IPS-NIHi11 (cell line): ENCODE measurements around the gene USP5.
"Not testable (repeated sequence)": the region's sequence is repeated elsewhere in the genome, so short reads cannot be mapped to it uniquely, and the experiment has no call there.

Experiments
- DNase-seq: peaks from one replicate; pipeline ENCODE4 v3.0.0; 2012; ENCODE audit warnings: mixed read lengths, low spot score

Gene USP5

GRCh38 chr12:6888794-6889193 lies 36.8 kb downstream of the USP5 start:
- not testable (repeated sequence) for DNase-seq

GRCh38 chr12:6889775-6890573 lies 38.0 kb downstream of the USP5 start:
- not testable (repeated sequence) for DNase-seq

- peak; percentile 98 for DNase-seq
Measured at GRCh38 chr12:6890789-6891645, 39.1 kb downstream of the USP5 start.

GRCh38 chr12:6891646-6892001 lies 39.7 kb downstream of the USP5 start:
- no peak for DNase-seq

- DNase-seq: not testable (repeated sequence)
Measured at GRCh38 chr12:6892683-6893082, 40.7 kb downstream of the USP5 start.

DNA sequence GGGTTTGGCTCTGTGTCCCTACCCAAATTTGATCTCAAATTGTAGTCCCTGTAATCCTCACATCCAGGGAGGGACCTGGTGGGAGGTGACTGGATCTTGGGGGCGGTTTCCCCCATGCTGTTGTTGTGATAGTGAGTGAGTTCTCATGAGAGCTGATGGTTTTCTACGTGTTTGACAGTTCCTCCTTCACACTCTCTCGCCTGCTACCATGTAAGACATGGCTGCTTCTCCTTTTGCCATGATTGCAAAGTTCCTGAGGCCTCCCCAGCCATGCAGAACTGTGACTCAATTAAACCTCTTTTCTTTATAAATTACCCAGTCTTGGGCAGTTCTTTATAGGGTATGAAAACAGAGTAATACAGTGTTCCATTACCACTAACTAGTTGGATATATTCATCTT lies 42.4 kb downstream of the USP5 start:
- DNase-seq: no peak

- no peak for DNase-seq
Measured at GRCh38 chr12:6896846-6897435, 45.0 kb downstream of the USP5 start.

GRCh38 chr12:6899427-6899826 lies 47.5 kb downstream of the USP5 start:
- no peak for DNase-seq

- DNase-seq: peak; percentile 24
Measured at GRCh38 chr12:6899837-6900519, 48.0 kb downstream of the USP5 start.

DNA sequence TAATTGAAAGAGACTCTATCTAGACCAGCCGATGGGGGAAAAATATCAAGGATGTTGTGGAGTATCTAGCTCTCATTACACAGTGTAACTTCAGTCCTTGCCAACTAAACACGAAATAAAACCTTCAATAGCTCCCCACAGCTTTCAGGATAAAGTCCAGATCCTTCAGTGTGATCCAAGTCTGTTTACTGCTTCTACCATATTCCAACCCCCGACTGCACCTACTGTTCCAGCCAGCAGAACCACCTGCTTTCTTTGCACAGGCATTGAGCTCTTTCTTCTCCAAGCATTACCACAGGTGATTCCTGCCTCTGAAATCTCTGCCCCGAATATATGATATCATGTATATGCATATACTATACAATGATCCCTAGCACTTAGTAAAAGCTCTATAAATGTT lies 50.5 kb downstream of the USP5 start:
- no peak for DNase-seq

- DNase-seq: no peak
Measured at GRCh38 chr12:6903722-6904121, 51.8 kb downstream of the USP5 start.

GRCh38 chr12:6904280-6905276 lies 52.6 kb downstream of the USP5 start, which contains the start of gene LRRC23:
Gene LRRC23, plus strand, starts transcription at chr12:6904822. Its CDS starts 812 bp downstream, at chr12:6905634.
- DNase-seq: peak; percentile 98

DNA sequence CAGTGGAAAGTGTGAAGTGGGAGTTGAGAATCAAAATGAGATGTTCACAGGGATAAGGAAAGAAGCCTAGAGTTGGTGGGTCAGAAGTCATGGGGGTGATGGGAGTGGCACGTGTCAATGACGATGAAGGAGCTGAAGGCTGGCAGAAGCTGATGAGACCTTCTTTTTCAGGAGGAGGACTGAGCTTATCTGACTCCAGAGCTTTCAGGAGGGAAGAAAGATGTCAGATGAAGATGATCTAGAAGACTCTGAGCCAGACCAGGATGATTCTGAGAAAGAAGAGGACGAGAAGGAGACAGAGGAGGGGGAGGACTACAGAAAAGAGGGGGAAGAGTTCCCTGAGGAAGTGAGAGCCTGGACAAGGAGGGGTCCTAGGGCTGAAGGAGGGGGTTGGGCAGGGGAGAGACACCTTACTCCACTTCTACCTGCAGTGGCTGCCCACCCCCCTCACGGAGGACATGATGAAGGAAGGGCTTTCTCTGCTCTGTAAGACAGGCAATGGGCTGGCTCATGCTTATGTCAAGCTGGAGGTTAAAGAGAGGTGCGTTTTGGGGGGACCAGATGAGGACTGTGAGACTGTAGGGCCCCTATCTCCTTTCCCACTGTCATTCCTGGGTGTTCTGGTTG lies 53.6 kb downstream of the USP5 start:
- DNase-seq: no peak

GRCh38 chr12:6908141-6908540 lies 56.2 kb downstream of the USP5 start:
- DNase-seq: not testable (repeated sequence)

- no peak for DNase-seq
Measured at GRCh38 chr12:6909421-6910145, 57.6 kb downstream of the USP5 start.

DNA sequence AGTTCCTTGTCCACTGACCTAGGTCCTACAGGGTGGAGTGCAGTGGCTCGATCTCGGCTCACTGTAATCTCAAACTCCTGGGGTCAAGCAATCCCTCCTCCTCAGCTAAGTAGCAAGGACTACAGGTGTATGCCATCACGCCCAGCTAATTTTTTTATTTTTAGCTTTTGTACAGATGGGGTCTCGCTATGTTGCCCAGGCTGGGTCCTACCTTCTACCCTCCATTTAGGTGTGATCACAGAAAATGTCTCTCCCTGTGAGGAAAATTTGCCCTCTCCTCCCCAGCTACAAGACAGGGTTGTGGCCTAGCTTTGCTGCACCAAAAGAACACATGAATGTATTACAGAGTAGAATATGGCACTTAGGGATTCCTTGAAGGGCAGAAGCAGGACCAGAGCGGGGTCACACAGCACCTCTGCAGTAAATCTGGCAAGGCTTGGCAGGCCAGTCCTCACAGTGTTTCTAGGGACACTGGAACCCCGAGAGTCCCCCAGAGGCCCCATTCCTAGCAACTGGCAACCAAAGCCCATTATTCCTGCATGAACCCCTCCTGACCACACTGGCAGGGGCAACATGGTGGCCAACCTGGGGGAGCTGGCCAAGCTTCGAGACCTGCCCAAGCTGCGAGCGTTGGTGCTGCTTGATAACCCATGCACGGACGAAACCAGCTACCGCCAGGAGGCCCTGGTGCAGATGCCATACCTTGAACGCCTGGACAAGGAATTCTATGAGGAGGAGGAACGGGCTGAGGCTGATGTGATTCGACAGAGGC lies 60.4 kb downstream of the USP5 start:
- DNase-seq: no peak

DNA sequence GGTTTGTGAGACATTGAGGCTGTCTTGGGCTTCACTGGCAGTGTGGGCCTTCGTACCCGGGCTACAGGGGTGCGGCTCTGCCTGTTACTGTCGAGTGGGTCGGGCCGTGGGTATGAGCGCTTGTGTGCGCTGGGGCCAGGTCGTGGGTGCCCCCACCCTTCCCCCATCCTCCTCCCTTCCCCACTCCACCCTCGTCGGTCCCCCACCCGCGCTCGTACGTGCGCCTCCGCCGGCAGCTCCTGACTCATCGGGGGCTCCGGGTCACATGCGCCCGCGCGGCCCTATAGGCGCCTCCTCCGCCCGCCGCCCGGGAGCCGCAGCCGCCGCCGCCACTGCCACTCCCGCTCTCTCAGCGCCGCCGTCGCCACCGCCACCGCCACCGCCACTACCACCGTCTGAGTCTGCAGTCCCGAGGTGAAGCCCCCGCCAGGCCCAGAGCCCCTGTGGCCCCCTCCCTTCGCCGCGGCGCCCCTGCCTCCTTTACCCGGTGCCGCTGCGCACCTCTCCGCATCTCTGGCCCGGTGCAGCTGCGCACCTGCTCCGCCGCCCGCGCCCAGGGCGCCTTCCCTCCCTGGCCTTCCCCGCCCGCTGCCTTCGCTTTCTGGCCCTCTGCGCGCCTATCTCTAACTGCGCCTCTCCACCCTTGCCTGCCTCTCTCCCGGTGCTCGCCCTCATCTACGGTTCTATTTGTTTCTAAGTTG lies 62.4 kb downstream of the USP5 start, which contains the start of gene ENO2:
Gene ENO2, plus strand, starts transcription at position 335 of the 701 bp plus-strand sequence. CDS start 1,253 bp downstream, outside the sequence.
- peak; percentile 78 for DNase-seq
